Naive B cell (primary cell): ENCODE measurements around the gene PRKAR2A. TPM values are rescaled to one million over a fixed set of nuclear protein-coding genes. Genes with fewer than 3 reads are reported as not detected.
"Not testable (repeated sequence)": the region's sequence is repeated elsewhere in the genome, so short reads cannot be mapped to it uniquely, and the experiment has no call there.

Source experiments
- ATAC-seq, 2 donors: fragments of 150-1000 bp; cut with Tn5 transposase; 2 replicates each; pipeline ENCODE4 v1.10.0; 2021; ENCODE audit warnings: low read depth in 2 of 2, mild to moderate bottlenecking in 2 of 2, moderate library complexity in 2 of 2
- DNase-seq: peaks from one replicate; pipeline ENCODE4 v3.0.0; 2022
- H3K27ac Mint-ChIP-seq, 6 donors: one replicate each; pipeline ENCODE4 v1.8.0; 2020 to 2022; ENCODE audit warnings: mild to moderate bottlenecking in 6 of 6, mixed read lengths in 6 of 6, moderate library complexity in 5 of 6, inconsistent platforms in 2 of 6
- H3K27me3 Mint-ChIP-seq, 3 donors: one replicate each; pipeline ENCODE4 v1.8.0; 2021 to 2022; ENCODE audit warnings: mixed read lengths in 3 of 3, mild to moderate bottlenecking in 1 of 3
- H3K36me3 Mint-ChIP-seq, 2 donors: one replicate each; pipeline ENCODE4 v1.8.0; 2020 to 2022; ENCODE audit warnings: mixed read lengths in 2 of 2, inconsistent platforms in 1 of 2, mild to moderate bottlenecking in 1 of 2
- H3K4me1 Mint-ChIP-seq, 3 donors: one replicate each; pipeline ENCODE4 v1.8.0; 2020 to 2022; ENCODE audit warnings: mixed read lengths in 3 of 3, inconsistent platforms in 1 of 3, mild to moderate bottlenecking in 1 of 3, moderate library complexity in 1 of 3
- H3K4me3 Mint-ChIP-seq, 8 donors: one replicate each; pipeline ENCODE4 v1.8.0; 2020 to 2022; ENCODE audit warnings: mild to moderate bottlenecking in 8 of 8, mixed read lengths in 8 of 8, moderate library complexity in 8 of 8, inconsistent platforms in 2 of 8
- H3K9me3 Mint-ChIP-seq, 7 donors: one replicate each; pipeline ENCODE4 v1.8.0; 2020 to 2022; ENCODE audit warnings: mixed read lengths in 7 of 7, mild to moderate bottlenecking in 5 of 7, inconsistent platforms in 2 of 7, moderate library complexity in 1 of 7
- polyA plus RNA-seq, 6 donors: library from polyadenylated mRNA; unstranded; fragments of 300-500 nt; fragmentation: Illumina TruSeq; gene quantifications; one replicate each; pipeline ENCODE4 v1.2.3, GENCODE V29; 2021; ENCODE audit warnings: low read depth in 6 of 6

The PRKAR2A gene
- polyA plus RNA-seq, 6 donors from 2014 or later = 6.8 to 11.3 (median 9.2) TPM

DNA sequence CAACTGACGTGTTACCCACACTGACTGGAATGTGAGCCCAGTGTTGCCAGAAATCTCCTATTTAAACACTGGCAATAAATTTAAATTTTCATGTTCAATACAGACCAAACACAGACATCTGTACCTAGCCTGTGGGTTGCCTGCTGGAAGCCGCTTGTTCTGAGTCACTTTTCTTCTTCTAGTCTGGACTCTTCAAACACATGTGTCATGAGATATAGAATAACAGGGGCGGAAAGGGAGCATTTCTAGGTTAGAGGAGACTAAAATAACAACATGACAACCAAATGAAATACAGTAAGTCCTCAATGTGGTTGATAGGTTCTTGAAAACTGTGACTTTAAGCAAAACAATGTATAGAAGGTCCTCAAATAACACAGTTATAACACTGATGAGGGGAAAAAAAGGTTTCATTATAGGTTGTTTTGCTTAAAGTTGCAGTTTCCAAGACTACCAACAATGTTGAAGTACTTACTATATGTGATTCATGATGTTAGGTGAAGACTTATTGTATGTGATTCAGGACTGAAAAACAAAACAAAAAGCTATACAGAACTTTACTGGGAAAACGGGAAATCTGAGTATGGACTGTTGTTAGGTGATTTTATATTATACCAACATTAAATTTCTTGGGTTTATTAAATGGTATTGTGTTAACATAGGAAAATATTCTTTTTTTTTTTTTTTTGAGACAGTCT, 63.1 kb downstream of the PRKAR2A start:
- no peak overlapping the region for H3K4me3 Mint-ChIP-seq
- no peak for ATAC-seq
- no peak for DNase-seq
- H3K27me3 Mint-ChIP-seq = no peaks in the 10 kb centered on the region
- no peaks in the 10 kb centered on the region for H3K4me1 Mint-ChIP-seq
- peak overlapping the region in 2 of 6 donors; percentile 5 to 27 for H3K27ac Mint-ChIP-seq
- H3K36me3 Mint-ChIP-seq = peaks cover 7 to 8% of the 10 kb centered on the region in 2 donors
- H3K9me3 Mint-ChIP-seq = no peaks in the 10 kb centered on the region

DNA sequence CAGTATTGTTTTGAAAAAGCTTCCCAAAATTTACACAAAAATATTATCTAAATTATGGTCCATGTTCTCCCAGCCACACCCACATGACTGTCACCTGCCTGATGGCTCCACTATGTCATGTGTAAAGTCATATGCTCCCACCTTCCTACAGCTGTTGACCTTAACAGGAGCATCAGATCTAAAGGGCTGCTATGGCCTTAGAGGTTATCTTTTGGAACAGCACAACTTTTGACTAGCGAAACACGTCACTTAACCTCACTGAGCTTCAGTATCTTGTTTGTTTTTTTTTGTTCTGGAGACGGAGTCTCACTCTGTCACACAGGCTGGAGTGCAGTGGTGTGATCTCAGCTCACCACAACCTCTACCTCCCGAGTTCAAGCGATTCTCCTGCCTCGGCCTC, 64.4 kb downstream of the PRKAR2A start:
- Mint-ChIP-seq H3K36me3 (peaks cover 4 to 8% of the 10 kb centered on the region in 2 donors), H3K27ac (peak overlapping the region in 1 of 6 donors; percentile 42), H3K27me3 (no peaks in the 10 kb centered on the region), H3K4me1 (no peaks in the 10 kb centered on the region), H3K4me3 (no peak overlapping the region), H3K9me3 (no peaks in the 10 kb centered on the region)
- ATAC-seq = no peak
- no peak for DNase-seq

DNA sequence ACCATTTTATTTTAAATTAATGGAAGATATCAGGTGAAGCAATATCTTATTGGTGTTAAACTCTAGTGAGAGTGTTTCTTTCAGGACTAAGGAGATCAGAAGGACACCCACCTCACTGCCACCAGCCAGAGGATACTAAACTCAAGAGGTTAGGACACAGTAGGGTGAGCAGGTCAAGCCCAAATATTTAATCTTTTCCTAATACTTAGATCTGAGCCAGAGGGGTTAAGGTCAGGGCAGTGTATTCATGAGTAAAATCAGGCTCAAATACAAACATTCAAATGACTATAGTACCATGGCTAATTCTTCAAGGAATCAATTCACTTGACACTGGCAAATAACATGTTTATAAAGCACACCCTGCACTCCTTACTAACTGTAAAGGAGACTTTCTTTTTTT, 65.6 kb downstream of the PRKAR2A start:
- Mint-ChIP-seq H3K27me3 (no peaks in the 10 kb centered on the region), H3K4me1 (no peaks in the 10 kb centered on the region), H3K4me3 (no peak overlapping the region), H3K36me3 (peaks cover 7 to 8% of the 10 kb centered on the region in 2 donors), H3K27ac (no peak overlapping the region), H3K9me3 (no peaks in the 10 kb centered on the region)
- ATAC-seq (no peak), DNase-seq (no peak)

DNA sequence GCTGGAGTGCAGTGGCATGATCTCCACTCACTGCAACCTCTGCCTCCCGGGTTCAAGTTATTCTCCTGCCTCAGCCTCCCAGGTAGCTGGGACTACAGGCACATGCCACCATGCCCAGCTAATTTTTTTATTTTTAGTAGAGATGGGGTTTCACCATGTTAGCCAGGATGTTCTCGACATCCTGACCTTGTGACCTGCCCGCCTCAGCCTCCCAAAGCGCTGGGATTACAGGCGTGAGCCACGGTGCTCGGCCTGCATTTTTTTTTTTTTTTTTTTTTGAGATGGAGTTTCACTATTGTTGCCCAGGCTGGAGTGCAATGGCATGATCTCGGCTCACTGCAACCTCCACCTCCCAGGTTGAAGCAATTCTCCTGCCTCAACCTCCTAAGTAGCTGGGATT, 69.1 kb downstream of the PRKAR2A start:
- not testable (repeated sequence) for ATAC-seq, H3K9me3 Mint-ChIP-seq, H3K4me1 Mint-ChIP-seq, H3K36me3 Mint-ChIP-seq, H3K27me3 Mint-ChIP-seq, DNase-seq, H3K4me3 Mint-ChIP-seq
- peak overlapping the region in 1 of 6 donors; percentile 29 for H3K27ac Mint-ChIP-seq

DNA sequence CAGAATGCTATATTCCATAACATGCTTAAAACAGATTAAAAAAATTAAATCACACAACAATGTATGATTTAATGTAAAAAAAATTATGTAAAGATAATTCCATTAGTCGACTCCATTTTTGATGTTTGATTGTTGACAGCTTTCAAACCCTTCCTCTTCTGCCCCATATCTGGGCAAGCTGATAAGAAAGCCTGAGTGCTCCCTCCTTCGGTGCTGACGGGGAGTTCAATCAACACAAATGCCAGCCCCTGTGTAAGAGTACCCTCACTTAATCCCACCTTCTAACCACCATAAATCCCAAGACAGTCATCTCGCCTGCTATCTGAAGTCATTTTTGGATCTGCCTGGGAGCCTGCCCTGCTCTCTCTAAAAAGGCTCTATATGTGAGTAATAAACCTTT, 70.8 kb downstream of the PRKAR2A start:
- ATAC-seq = no peak
- Mint-ChIP-seq H3K4me1 (no peaks in the 10 kb centered on the region), H3K27me3 (no peaks in the 10 kb centered on the region), H3K4me3 (no peak overlapping the region), H3K9me3 (no peaks in the 10 kb centered on the region), H3K27ac (peak overlapping the region in 1 of 6 donors; percentile 83), H3K36me3 (peaks cover 9 to 13% of the 10 kb centered on the region in 2 donors)
- no peak for DNase-seq

DNA sequence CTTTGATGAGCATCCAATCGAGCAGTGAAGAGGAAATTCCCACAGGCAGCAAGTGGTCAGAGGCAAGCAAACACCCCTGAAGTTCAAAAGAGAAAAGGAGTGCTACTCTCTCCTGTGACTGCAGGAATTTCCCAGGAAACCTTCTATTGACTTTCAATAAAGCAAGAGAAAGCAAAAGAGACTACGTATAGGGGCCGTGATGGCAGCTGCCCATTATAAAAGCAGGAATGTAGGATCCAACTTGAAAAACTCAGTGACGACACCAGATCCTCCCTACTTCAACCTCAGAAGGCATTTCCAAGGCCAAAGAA, 77.5 kb downstream of the PRKAR2A start:
- Mint-ChIP-seq H3K36me3 (peaks cover 15 to 29% of the 10 kb centered on the region in 2 donors), H3K27ac (no peak overlapping the region), H3K27me3 (no peaks in the 10 kb centered on the region)

DNA sequence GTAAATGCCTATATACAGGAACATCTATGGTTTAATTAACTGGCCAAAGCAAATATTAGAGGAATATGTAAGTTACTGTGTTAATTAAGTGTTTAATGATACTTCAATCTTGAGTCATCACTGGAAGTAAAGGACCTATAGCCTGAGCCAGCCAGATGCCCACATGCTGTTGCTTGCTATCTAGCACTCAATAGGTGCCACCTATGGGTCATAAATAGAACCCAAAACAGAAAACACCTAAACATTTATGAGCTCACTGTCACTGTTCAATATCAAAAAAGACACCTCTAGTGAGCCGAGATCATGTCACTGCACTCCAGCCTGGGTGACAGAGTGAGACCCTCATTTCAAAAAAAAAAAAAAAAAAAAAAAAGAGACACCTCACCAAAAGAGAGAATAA, 82.3 kb downstream of the PRKAR2A start:
- ATAC-seq (no peak), DNase-seq (no peak)
- H3K4me1 Mint-ChIP-seq = no peaks in the 10 kb centered on the region
- H3K27me3 Mint-ChIP-seq = no peaks in the 10 kb centered on the region
- no peak overlapping the region for H3K4me3 Mint-ChIP-seq
- H3K36me3 Mint-ChIP-seq = peaks cover 12 to 23% of the 10 kb centered on the region in 2 donors
- H3K27ac Mint-ChIP-seq = peak overlapping the region in 1 of 6 donors; percentile 19
- no peaks in the 10 kb centered on the region for H3K9me3 Mint-ChIP-seq

More for the DNA sequence above, 77.5 kb downstream of the PRKAR2A start:
- no peaks in the 10 kb centered on the region for H3K4me1 Mint-ChIP-seq
- ATAC-seq (no peak), DNase-seq (no peak)
- H3K9me3 Mint-ChIP-seq = no peaks in the 10 kb centered on the region
- no peak overlapping the region for H3K4me3 Mint-ChIP-seq

DNA sequence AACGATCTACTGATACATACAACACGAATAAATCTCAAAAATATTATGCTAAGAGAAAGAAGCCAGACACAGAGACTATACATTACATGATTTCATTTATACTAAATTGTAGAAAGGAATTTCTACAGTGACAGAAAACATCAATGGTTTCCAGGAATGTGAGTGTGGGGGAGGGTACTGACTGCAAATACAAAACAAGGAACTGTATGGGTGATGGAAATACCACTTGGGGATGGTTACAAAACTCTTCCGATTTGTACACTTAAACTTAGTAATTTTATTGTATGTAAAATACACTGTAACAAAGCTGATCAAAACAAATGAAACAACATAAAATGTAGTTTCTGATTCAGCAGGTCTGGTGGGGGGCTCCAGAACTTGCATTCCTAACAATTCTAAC, 84.9 kb downstream of the PRKAR2A start:
- no peaks in the 10 kb centered on the region for H3K9me3 Mint-ChIP-seq
- ATAC-seq (no peak), DNase-seq (no peak)
- no peaks in the 10 kb centered on the region for H3K4me1 Mint-ChIP-seq
- peaks cover 16 to 19% of the 10 kb centered on the region in 2 donors for H3K36me3 Mint-ChIP-seq
- no peak overlapping the region for H3K4me3 Mint-ChIP-seq
- H3K27ac Mint-ChIP-seq = peak overlapping the region in 1 of 6 donors; percentile 78
- no peaks in the 10 kb centered on the region for H3K27me3 Mint-ChIP-seq

DNA sequence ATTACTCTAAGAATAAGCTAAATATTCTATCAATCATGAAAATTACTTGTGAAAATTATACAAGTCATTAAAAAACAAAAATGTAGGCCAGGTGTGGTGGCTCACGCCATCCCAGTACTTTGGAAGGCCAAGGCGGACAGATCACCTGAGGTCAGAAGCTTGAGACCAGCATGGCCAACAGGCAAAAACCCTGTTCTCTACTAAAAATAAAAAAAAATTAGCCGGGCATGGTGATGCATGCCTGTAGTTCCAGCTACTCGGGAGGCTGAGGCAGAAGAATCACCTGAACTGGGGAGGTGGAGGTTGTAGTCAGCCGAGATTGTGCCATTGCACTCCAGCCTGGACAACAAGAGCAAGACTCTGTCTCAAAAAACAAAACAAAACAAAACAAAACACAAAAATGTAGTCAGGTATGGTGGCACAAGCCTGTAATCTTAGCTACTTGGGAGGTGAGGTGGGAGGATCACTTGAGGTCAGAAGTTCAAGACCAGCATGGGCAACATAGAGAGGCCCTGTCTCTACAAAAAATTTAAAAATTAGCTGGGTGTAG, 87.6 kb downstream of the PRKAR2A start:
- not testable (repeated sequence) for H3K27ac Mint-ChIP-seq, H3K9me3 Mint-ChIP-seq, DNase-seq, ATAC-seq, H3K27me3 Mint-ChIP-seq, H3K4me1 Mint-ChIP-seq
- Mint-ChIP-seq H3K36me3 (peaks cover 19 to 21% of the 10 kb centered on the region in 2 donors), H3K4me3 (peak overlapping the region in 1 of 8 donors; percentile 33)

DNA sequence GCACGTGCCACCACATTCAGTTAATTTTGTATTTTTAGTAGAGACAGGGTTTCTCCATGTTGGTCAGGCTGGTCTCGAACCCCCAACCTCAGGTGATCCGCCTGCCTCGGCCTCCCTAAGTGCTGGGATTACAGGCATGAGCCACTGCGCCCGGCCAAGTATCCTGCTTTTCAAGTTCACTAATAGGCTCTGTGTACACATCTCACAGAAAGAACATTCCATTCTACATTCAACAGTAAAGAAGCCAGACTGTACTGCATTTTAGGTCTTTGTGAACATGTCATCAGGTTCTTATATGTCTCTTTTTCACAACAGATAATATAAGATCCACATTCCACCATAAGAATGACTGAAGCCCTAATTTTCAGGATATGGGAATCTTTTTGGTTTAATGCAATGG, 88.1 kb downstream of the PRKAR2A start:
- H3K36me3 Mint-ChIP-seq = peaks cover 14 to 16% of the 10 kb centered on the region in 2 donors

DNA sequence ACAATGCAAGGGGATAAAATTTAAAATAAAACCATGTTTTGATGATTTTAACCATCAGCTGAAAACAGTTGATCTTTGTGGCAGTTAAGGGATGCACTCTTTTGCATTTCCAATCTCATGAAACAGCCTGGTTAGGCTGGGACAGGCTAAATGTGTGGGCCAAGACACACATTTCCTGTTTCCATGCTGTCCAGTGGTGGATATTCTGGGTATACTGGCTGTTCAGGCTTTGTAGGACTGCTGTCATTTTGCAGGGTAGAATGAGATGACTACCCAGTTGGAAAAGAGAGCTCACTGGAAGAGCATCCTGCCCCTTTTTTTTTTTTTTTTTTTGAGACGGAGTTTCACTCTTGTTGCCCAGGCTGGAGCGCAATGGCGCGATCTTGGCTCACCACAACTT, 88.6 kb downstream of the PRKAR2A start:
- H3K27ac Mint-ChIP-seq = no peak overlapping the region
- no peak overlapping the region for H3K4me3 Mint-ChIP-seq
- H3K9me3 Mint-ChIP-seq = no peaks in the 10 kb centered on the region
- ATAC-seq (no peak), DNase-seq (no peak)
- H3K4me1 Mint-ChIP-seq = no peaks in the 10 kb centered on the region
- peaks cover 9 to 12% of the 10 kb centered on the region in 2 donors for H3K36me3 Mint-ChIP-seq
- no peaks in the 10 kb centered on the region for H3K27me3 Mint-ChIP-seq

More for the DNA sequence above, 88.1 kb downstream of the PRKAR2A start:
- H3K4me1 Mint-ChIP-seq, H3K27ac Mint-ChIP-seq, H3K9me3 Mint-ChIP-seq, ATAC-seq, DNase-seq, H3K27me3 Mint-ChIP-seq, H3K4me3 Mint-ChIP-seq: not testable (repeated sequence)

DNA sequence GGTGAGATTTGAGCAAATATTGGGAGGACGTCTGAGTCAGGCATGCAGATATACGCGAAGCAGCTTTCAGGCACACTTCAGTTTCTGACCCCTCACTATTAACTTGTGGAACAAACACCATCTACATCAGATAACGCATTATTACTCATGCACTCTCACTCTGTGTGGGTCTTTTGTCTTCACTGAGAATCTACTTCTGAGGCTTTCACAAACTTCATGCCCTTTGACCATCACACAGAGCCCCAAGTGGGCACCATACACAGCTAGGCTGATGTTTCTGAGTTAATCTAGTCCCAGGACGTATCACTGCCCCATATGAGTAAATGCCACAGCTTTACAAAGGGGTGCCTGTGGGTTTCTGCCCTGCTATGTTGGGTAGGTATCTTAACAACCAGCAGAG, 91.0 kb downstream of the PRKAR2A start:
- DNase-seq (no peak), ATAC-seq (no peak)
- Mint-ChIP-seq H3K4me3 (no peak overlapping the region), H3K36me3 (peaks cover 7 to 11% of the 10 kb centered on the region in 2 donors), H3K27ac (peak overlapping the region in 1 of 6 donors; percentile 87), H3K4me1 (no peaks in the 10 kb centered on the region), H3K9me3 (no peaks in the 10 kb centered on the region), H3K27me3 (no peaks in the 10 kb centered on the region)

DNA sequence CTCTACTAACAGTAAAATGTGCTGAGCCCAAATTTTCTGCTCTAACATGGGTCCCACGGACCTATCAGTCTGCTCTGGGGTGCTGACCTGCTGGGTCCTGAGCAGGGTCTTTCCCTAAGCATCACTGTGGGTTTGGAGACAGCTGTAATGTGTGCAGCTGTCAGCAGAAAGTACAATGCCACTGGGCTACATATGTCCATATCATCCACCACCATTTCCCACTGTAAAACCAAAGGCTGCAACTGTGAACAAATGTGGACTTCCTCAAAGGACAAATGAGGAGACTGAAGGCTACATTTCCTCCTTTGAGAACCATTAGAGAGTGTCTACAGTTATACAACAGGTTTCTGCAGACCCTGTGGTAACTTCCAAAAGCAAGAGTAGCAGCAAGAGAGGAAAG, 96.8 kb downstream of the PRKAR2A start:
- H3K4me3 Mint-ChIP-seq = no peak overlapping the region
- H3K9me3 Mint-ChIP-seq = peaks cover 0 to 2% (median 0%) of the 10 kb centered on the region in 7 donors
- no peak overlapping the region for H3K27ac Mint-ChIP-seq
- ATAC-seq (no peak), DNase-seq (no peak)
- H3K27me3 Mint-ChIP-seq = no peaks in the 10 kb centered on the region
- no peaks in the 10 kb centered on the region for H3K4me1 Mint-ChIP-seq
- peaks cover 6 to 8% of the 10 kb centered on the region in 2 donors for H3K36me3 Mint-ChIP-seq

DNA sequence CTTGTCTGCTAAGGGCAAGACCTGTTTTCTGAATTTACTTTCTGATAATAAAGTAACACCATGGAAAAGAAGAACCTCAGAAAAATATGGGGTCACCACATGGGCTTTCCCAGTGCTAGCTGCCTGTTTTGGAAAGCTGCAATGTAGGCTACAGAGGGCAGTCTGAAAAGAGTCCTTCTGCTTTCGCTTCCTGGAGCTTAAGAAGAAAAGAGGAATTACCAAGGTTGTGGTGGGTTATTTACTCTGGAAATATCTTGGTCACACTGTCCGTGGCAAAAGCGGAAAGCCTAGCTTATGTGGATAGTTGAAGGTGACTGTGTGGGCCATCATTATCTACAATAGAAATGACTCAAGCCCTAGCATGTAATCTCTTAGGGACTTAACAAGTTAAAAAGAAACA, 98.9 kb downstream of the PRKAR2A start:
- ATAC-seq (no peak), DNase-seq (no peak)
- Mint-ChIP-seq H3K27ac (no peak overlapping the region), H3K4me1 (no peaks in the 10 kb centered on the region), H3K27me3 (no peaks in the 10 kb centered on the region), H3K9me3 (peaks cover 0 to 4% (median 0%) of the 10 kb centered on the region in 7 donors), H3K4me3 (no peak overlapping the region), H3K36me3 (peaks cover 6 to 8% of the 10 kb centered on the region in 2 donors)
